Erythroblast (primary cell): ENCODE results near the gene ARSA.

Experiments
- GATA1 ChIP-seq: IDR thresholded peaks from 2 replicates; pipeline ENCODE4 v1.6.1; 2011; ENCODE audit warnings: low read depth, mild to moderate bottlenecking, control low read depth, low read length, moderate library complexity
- POLR2A ChIP-seq: IDR thresholded peaks from 2 replicates; pipeline ENCODE4 v1.6.1; 2011; ENCODE audit warnings: mild to moderate bottlenecking, low read length

DNA sequence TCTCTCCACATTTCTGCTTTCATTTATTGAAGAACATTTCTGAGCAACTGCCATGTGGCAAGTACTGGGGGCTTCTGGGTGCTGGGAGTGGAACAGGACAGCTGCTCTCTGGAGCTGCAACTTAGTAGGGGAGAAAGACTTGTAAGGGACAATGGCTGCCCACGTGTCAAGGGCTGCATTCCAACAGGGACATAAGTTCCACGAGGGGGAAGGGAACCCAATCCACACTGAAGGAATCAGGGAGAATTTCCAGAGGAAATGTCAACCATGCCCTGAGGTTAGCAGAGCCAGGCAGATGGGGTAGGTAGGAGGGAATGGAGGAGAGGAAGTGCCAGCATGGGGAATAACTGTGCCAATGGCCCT lies 25.6 kb downstream of the ARSA start:
- TF ChIP-seq POLR2A = no peak
- TF ChIP-seq GATA1 = no peak
